8988T (cell line): ENCODE results near the gene RNF123.

Source experiments
- DNase-seq: peaks from one replicate; pipeline ENCODE4 v3.0.0; 2011

The RNF123 gene

DNA sequence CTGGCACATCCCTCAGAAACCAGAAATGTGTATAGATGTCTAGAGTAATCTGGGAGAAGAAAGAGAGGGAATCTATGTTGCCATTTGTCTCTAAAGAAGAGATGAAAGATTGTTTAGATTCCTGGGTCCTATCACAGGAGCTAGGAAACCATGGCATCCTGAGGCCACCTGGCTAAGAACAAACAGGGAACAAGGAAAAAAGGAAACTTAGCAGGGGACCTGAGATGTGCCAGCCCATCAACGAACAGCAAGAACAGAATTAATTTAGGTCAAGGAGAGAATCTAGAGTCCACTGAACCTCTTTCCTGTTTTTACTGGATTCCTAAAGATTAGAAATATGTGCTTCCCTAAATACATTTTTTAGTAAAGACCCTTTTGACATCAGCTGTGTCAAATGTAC lies 66.7 kb downstream of the RNF123 start:
- DNase-seq: no peak

DNA sequence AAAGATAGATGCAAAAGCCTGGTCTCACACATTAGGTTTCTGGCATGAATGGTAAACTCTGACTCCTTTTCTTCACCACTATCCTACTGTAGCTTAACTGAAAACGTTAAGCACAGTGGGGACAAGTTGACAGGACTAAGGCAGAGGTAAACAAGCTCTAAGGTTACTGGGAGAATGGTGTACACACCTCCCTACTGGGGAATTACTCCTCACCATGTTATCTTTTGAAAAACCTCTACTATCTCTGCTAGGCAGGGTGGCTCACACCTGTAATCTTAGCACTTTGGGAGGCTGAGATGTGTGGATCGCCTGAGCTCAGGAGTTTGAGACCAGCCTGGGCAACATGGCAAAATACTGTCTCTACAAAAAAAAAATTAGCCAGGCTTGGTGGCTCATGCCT lies 67.8 kb downstream of the RNF123 start:
- DNase-seq: no peak

DNA sequence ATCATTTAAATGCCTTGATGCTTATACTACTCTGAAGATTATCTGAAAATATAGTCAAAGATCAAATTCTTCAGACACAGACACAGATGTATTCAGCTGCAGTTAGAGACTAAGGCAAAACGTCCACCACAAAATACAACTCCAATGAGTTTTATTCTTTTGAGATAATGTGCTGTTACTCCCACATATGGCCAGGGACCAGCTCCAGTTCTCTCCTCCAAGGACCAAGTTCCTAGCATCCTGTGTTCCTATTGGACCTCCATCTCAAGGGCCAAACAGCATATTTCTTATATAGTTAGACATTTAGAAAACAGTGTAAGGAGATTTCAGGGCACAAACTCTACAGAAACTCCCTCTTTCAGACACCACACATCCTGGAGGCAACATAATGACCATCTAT lies 69.9 kb downstream of the RNF123 start:
- DNase-seq: no peak

DNA sequence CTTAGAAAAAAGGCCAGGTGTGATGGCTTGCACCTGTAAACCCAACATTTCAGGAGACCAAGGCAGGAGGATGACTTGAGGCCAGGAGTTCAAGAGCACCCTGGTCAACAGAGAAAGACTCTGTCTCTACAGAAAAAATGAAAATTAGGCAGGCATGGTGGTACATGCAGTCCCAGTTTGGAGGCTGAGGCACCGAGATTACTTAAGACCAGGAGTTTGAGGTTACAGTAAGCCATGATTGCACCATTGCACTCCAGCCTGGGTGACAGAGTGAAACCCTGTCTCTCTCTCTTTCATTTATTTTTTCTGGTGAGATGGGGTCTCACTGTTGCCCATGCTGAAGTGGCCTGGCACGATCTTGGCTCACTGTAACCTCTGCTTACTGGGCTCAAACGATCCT lies 72.3 kb downstream of the RNF123 start:
- DNase-seq: no peak

DNA sequence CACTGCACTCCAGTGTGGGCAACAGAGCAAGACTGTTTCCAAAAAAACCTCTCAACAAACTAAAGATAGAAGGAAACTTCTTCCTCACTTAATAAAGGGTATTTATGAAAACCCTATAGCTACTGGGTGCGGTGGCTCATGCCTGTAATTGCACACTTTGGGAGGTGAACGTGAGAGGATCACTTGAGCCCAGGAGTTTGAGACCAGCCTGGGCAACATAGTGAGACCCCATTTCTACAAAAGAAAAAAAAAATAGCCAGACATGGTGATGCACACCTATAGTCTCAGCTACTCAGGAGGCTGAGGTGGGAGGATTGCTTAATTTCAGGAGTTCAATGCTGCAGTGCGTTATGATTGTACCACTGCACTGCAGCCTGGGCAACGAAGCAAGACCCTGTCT lies 74.6 kb downstream of the RNF123 start:
- DNase-seq: no peak

DNA sequence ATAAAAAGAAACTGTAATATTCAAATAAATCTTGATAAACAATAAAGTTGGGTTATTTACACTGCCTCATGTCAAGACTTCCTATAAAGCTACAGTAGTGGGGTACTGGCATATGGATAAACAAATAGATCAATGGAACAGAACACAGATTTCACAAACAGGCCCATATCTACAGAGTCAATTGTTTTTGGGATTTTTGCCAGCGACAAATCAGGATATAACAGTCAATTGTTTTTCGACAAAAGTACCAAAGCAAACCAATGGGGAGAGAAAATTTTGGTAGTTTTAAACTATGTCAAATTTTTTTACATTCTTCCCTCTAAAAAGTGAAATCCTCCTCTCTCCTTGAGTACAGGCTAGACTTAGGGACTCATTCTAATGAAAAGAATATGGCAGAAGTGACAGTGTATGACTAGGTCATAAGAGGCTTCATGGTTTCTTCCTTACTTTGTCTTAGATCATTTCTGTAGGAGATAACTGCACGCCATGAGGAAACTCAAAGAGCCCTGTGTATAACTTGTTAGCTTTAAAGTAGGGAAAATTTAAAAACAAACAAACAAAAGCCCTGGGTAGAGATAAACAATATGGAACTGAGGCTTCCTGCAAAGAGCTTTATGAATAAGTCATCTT lies 80.0 kb downstream of the RNF123 start:
- no peak for DNase-seq

DNA sequence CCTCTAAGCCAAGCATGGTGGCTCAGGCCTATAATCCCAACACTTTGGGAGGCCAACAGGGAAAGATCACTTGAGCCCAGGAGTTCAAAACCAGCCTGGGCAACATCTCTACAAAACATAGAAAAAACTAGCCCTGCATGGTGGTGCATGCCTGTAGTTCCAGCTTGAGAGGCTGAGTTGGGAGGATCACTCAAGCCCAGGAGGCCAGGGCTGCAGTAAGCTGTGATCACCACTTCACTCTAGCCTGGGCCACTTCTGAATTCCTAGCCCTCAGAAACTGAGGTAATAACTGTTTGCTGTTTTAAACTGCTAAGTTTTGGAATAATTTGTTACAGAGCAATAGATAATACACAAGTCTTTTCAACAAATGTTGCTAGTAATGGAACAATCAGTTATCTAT lies 80.6 kb downstream of the RNF123 start:
- DNase-seq: no peak
